Prostate gland (tissue), 2 donors: ENCODE results near the gene BMPR2. TPM values are rescaled to one million over a fixed set of nuclear protein-coding genes. Genes with fewer than 3 reads are reported as not detected.

Source experiments
- DNase-seq: peaks from one replicate; pipeline ENCODE4 v3.0.0-alpha.2; 2019; ENCODE audit warnings: low spot score
- H3K27ac ChIP-seq, 2 donors: fragments of 200-600 bp; sonication (generic); 2 replicates each; pipeline ENCODE4 v1.5.1; 2017 to 2019
- H3K27me3 ChIP-seq: fragments of 200-600 bp; sonication (generic); replicated peaks from 2 replicates; pipeline ENCODE4 v1.5.1; 2019; ENCODE audit not compliant: insufficient read depth
- H3K36me3 ChIP-seq, 2 donors: fragments of 200-600 bp; sonication (generic); 1 replicate in 1 of 2; 2 replicates in 1 of 2; pipeline versions ENCODE4 v1.5.1 to v1.8.1; 2017 to 2019
- H3K4me1 ChIP-seq: fragments of 200-600 bp; sonication (generic); replicated peaks from 2 replicates; pipeline ENCODE4 v1.5.1; 2019
- H3K4me3 ChIP-seq, 2 donors: fragments of 200-600 bp; sonication (generic); 2 replicates each; pipeline ENCODE4 v1.5.1; 2017 to 2019
- H3K9me3 ChIP-seq: fragments of 200-600 bp; sonication (generic); 2 replicates; pipeline ENCODE4 v1.5.1; 2017
- CTCF ChIP-seq, 4 experiments: fragments of 200-600 bp in 2 of 4; fragments of 450-650 bp in 2 of 4; sonication (generic) in 2 of 4; IDR thresholded peaks; 1 replicate in 3 of 4; 2 replicates in 1 of 4; pipeline ENCODE4 v1.5.1; 2016 to 2019; ENCODE audit warnings: antibody characterized with exemption in 4 of 4, mild to moderate bottlenecking in 2 of 4, moderate library complexity in 2 of 4
- POLR2A ChIP-seq: fragments of 450-650 bp; IDR thresholded peaks from one replicate; pipeline ENCODE4 v1.6.1; 2016; ENCODE audit warnings: antibody characterized with exemption, mild to moderate bottlenecking
- POLR2AphosphoS5 ChIP-seq: sonication (generic); formaldehyde crosslinking; IDR thresholded peaks from one replicate; pipeline ENCODE4 v1.6.1; 2017; ENCODE audit warnings: antibody characterized with exemption
- WGBS: methylation state at CpG from one replicate; pipeline ENCODE4 v1.1.5; 2018; 5-methylcytosine and 5-hydroxymethylcytosine counted together
- intact Hi-C: fragments of 100-400 bp; cut with DNase I; formaldehyde crosslinking; loops from one replicate; pipeline ENCODE4 v1.14.2; 2022
- total RNA-seq, 2 donors: library from RNA; depleted of rRNA; stranded (reverse); fragments of >200 nt; gene quantifications; one replicate each; pipeline ENCODE4 v1.1.0, GENCODE V29; 2016

The BMPR2 gene
- total RNA-seq, 2 donors from 2014 or later = 41.1 to 69.9 TPM

GRCh38 chr2:202608142-202608852, 232.2 kb downstream of the BMPR2 start:
- intact Hi-C loops = no loop called here
- Histone ChIP-seq H3K27ac (no peak overlapping the region), H3K4me1 (no peaks in the 10 kb centered on the region), H3K27me3 (no peaks in the 10 kb centered on the region), H3K36me3 (no peaks in the 10 kb centered on the region), H3K4me3 (no peak overlapping the region), H3K9me3 (no peaks in the 10 kb centered on the region)
- 79% methylated on average over 2 of the region's 2 CpGs for WGBS
- no peak for DNase-seq
- no peak for TF ChIP-seq POLR2AphosphoS5
- TF ChIP-seq POLR2A = no peak
- no peak for TF ChIP-seq CTCF (IDR thresholded peaks at IDR 0.05)

GRCh38 chr2:202609381-202610145, 233.4 kb downstream of the BMPR2 start:
- WGBS = 42% methylated on average over 3 of the region's 3 CpGs
- H3K27me3 ChIP-seq = no peaks in the 10 kb centered on the region
- no peaks in the 10 kb centered on the region for H3K36me3 ChIP-seq
- DNase-seq = peak; percentile 59
- intact Hi-C loops = no loop called here
- H3K9me3 ChIP-seq = no peaks in the 10 kb centered on the region
- H3K27ac ChIP-seq = peak overlapping the region in 1 of 2 donors; percentile 33
- TF ChIP-seq CTCF (IDR thresholded peaks at IDR 0.05) (no peak), POLR2A (no peak), POLR2AphosphoS5 (peak; percentile 47)
- H3K4me1 ChIP-seq = no peaks in the 10 kb centered on the region
- H3K4me3 ChIP-seq = no peak overlapping the region

- no peaks in the 10 kb centered on the region for H3K36me3 ChIP-seq
- TF ChIP-seq POLR2AphosphoS5 (no peak), POLR2A (no peak), CTCF (IDR thresholded peaks at IDR 0.05) (no peak)
- H3K9me3 ChIP-seq = no peaks in the 10 kb centered on the region
- WGBS = 61% methylated on average over 5 of the region's 5 CpGs
- H3K4me3 ChIP-seq = no peak overlapping the region
- H3K27ac ChIP-seq = no peak overlapping the region
- DNase-seq = no peak
- H3K4me1 ChIP-seq = no peaks in the 10 kb centered on the region
- intact Hi-C loops = no loop called here
- H3K27me3 ChIP-seq = no peaks in the 10 kb centered on the region
Observed at GRCh38 chr2:202610380-202610779, 234.3 kb downstream of the BMPR2 start.

- H3K4me3 ChIP-seq = no peak overlapping the region
- H3K36me3 ChIP-seq = no peaks in the 10 kb centered on the region
- no peak overlapping the region for H3K27ac ChIP-seq
- TF ChIP-seq CTCF (IDR thresholded peaks at IDR 0.05) (no peak), POLR2A (no peak), POLR2AphosphoS5 (no peak)
- H3K27me3 ChIP-seq = no peaks in the 10 kb centered on the region
- 93% methylated on average over 1 of the region's 1 CpG for WGBS
- H3K9me3 ChIP-seq = no peaks in the 10 kb centered on the region
- intact Hi-C loops = no loop called here
- H3K4me1 ChIP-seq = no peaks in the 10 kb centered on the region
- no peak for DNase-seq
Observed at GRCh38 chr2:202612145-202612544, 236.0 kb downstream of the BMPR2 start.

GRCh38 chr2:202613479-202613878, 237.4 kb downstream of the BMPR2 start:
- H3K27ac ChIP-seq = no peak overlapping the region
- TF ChIP-seq POLR2AphosphoS5 = no peak
- no peak for TF ChIP-seq POLR2A
- no peak for TF ChIP-seq CTCF (IDR thresholded peaks at IDR 0.05)
- H3K27me3 ChIP-seq = no peaks in the 10 kb centered on the region
- no peak for DNase-seq
- no peaks in the 10 kb centered on the region for H3K4me1 ChIP-seq
- intact Hi-C loops = no loop called here
- H3K36me3 ChIP-seq = no peaks in the 10 kb centered on the region
- WGBS = 80% methylated on average over 4 of the region's 4 CpGs
- H3K4me3 ChIP-seq = no peak overlapping the region
- H3K9me3 ChIP-seq = no peaks in the 10 kb centered on the region
